C4-2B (cell line): Measurements from ENCODE around the gene MON1A.

ENCODE experiments used
- CTCF ChIP-seq: fragments of 450-650 bp; conservative IDR thresholded peaks from 2 replicates; pipeline ENCODE4 v1.5.1; 2017; ENCODE audit warnings: mild to moderate bottlenecking
- ZFX ChIP-seq: fragments of 450-650 bp; IDR thresholded peaks from 2 replicates; pipeline ENCODE4 v1.6.1; 2017

GRCh38 chr3:49972656-49973055 lies 43.0 kb upstream of the MON1A start:
- TF ChIP-seq CTCF (no peak), ZFX (no peak)
